HG02973 (cell line): Measurements from ENCODE around the gene RET.

ENCODE experiments used
- ATAC-seq: cut with Tn5 transposase; IDR thresholded peaks from one replicate; pipeline ENCODE4 v1.9.1; 2021; ENCODE audit warnings: moderate library complexity; ENCODE audit not compliant: unreplicated experiment

Gene RET

GRCh38 chr10:43044448-43044921, 32.4 kb upstream of the RET start:
- ATAC-seq: no peak

DNA sequence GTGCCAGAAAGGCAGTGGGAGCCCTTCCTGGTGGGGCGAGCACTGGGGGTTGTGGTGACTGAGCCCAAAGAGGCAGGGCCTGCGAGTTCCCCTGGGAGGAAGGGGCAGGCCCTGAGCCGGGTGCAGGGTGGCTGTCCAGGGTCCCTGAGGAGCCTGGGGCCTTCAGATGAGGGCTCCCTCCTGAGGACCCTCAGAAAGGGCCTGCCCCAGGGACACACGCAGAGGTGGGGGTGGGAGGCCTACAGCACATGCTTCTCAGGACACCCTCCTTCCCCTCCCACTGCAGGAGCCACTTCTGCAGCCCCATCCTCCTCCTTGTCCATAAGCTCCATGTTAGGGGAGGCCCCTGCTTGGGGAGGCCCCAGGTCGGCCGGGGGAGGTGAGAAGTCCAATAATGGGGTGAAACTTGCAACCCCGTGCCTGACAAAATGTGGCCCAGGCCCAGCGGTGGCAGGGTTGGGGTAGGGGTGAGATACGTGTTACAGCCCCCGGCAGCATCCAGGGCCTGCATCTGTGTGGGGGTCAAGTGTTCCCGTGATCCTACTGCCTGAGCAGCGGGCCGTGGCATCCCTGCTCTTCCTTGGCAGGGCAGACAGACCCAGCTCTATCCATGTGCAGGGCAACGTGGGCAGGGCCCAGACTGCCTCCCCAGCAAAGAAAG, 31.8 kb upstream of the RET start:
- no peak for ATAC-seq

- ATAC-seq: no peak
Observed at GRCh38 chr10:43045631-43046287, 31.1 kb upstream of the RET start.

- no peak for ATAC-seq
Observed at GRCh38 chr10:43046288-43046991, 30.4 kb upstream of the RET start.

- no peak for ATAC-seq
Observed at GRCh38 chr10:43047288-43047970, 29.4 kb upstream of the RET start.

GRCh38 chr10:43048301-43049051, 28.4 kb upstream of the RET start:
- ATAC-seq: no peak

- ATAC-seq: no peak
Observed at GRCh38 chr10:43049081-43049551, 27.8 kb upstream of the RET start.

- no peak for ATAC-seq
Observed at GRCh38 chr10:43050011-43050410, 26.9 kb upstream of the RET start.

DNA sequence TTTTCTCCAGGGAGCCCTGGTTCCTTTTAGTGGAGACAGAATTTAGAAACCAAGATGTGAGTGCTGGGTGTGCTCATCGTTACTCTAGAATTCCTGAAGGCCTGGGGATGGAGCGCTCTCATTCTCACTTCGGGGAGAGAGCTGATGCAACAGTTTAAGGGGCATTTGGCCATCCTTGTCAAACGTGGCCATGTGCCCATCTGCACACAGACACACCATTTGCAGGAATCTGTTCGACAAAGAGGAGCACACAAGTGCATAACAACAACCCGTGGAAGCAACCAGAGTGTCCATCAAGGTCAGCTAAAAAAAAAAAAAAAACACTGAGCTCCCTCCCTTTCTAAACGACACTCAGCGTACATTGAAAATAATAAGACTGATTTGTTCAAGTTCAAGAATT, 23.0 kb upstream of the RET start:
- ATAC-seq: no peak

DNA sequence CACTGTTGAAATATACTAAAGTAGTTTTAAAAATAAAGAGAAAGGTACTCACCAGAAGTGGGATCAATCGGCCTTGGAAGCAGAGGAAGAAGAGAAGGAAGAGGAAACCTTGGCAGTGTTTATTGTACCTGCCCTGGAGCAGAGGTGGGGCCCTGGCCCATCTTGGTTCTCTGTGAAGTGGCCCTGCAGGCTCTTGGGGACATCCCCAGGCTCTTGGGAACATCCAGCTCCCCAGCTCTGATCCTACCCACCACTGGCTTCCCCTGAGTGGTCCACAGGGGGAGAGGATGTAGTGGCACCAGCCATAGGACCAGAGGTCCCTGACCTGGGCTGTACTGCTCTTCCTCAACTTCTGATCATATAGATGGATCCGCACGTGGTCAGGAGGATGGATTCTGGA, 22.3 kb upstream of the RET start:
- ATAC-seq: no peak

DNA sequence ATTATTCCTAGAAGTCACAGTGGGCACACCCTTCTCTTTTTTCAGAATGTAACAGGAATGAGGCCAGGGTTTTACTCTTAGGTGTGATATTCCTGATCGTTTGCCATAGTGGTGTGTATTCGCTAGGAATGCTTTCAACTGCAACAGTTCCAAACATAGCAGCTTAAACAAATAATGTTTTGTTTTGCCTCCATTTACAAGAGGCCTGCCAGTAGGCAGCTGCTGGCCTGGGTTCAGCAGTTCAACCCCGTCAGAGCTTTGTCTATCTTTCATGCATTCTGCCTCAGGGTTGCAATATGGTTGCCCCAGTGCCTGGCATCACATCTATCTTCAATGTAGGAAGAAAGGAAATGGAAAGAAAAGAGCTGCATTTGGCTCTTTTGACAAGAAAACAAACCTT, 21.7 kb upstream of the RET start:
- ATAC-seq: no peak

GRCh38 chr10:43055991-43056567, 20.8 kb upstream of the RET start:
- no peak for ATAC-seq

DNA sequence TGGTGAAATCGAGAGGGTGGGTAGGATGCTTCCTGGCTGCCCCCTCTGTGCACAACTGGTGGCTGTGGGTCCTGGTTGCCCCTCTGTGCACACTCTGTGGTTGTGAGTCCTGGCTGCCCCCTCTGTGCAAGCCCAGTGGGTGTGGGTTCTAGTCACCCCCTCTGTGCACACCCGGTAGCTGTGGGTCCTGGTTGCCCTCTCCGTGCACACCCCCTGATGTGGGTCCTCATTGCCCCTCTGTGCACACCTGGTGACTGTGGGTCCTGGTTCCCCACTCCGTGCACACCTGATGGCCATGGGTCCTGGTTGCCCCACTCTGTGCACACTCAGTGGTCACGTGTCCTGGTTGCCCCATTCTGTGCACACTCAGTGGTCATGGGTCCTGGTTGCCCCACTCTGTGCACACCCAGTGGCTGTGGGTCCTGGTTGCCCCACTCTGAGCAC, 20.3 kb upstream of the RET start:
- ATAC-seq: no peak

DNA sequence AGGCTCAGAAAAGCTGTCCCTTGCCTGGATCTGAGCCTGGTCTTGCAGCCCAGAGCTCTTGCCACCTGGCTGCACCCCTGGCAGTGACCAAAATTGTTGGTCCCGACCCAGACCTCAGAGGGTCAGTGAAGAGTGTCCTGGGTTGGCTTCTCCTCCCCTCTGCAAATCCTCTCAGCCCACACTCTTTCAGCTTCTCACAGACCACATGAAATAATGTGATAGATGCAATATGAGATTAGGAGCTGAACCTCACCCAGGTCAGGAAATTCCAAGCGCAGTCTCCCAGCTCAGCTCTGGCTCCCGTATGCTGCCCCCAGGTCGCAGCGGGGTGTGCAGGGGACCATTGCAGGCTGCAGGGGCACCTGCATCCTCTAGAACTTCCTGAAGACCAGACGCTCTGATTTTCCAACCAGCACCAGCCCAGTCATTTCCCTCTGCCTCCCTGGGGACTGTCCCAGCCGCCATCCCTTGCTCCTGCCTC, 19.6 kb upstream of the RET start:
- no peak for ATAC-seq

GRCh38 chr10:43057831-43058340, 19.0 kb upstream of the RET start:
- ATAC-seq: no peak

- no peak for ATAC-seq
Observed at GRCh38 chr10:43058716-43059335, 18.0 kb upstream of the RET start.

DNA sequence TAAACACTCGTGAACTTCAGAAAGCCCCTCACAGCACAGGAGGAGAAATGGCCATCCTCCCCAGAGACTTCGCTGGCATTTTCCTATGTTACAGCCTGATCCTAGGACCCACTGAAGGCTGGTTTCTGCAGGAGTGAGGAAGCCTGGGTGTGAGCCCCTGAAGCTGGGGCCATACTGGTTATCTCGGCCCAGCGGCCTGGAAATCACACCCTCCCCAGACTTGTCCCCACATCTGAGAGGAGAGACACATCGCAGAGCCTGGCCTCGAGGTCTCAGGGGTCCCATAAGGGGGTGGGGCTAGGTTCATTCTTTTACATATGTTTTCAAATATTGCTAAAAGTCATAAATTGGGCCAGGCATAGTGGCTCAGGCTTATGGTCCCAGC, 17.5 kb upstream of the RET start:
- ATAC-seq: no peak

DNA sequence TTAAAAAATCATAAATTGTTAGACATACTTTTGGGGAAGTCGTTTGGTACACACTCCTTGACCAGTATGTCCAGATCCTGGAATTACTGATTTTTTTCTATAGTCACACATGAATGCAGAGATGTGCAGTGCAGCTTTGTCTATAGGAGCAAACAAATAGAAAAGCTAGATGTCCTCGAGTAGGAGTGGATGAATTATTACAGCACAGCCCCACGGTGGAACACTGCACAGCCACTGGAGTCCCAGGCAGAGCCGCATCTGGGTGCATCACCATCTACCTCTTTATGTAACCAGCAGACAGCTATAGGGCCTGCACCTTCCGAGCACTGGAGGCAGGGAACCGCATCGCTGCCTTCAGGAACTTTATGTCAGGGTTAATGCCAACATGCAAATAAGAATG, 17.0 kb upstream of the RET start:
- ATAC-seq: no peak

DNA sequence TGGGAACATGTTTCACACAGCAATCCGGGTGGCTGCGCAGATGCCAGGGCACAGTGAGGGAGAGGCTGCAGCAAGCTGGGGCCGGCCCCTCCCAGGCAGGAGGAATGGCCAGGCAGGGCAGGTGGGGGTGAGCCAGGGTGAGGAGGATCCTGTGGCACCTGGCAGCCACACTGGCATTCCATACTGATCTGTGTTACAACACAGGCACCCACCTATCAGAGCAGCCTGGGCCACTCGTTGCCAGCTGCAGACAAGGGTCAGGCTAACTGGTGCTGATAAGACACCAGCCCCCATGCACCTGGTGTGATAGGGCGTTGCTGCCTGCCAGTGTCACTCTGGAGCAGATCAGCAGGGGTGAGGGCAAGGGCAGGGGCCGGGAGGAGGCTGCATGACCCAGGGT, 16.6 kb upstream of the RET start:
- ATAC-seq: no peak

- no peak for ATAC-seq
Observed at GRCh38 chr10:43061331-43061730, 15.5 kb upstream of the RET start.
